GM18873 (cell line): ENCODE results near the gene PREB.
"Not testable (repeated sequence)": the region's sequence is repeated elsewhere in the genome, so short reads cannot be mapped to it uniquely, and the experiment has no call there.

Source experiments
- ATAC-seq: cut with Tn5 transposase; IDR thresholded peaks from one replicate; pipeline ENCODE4 v1.9.1; 2021; ENCODE audit warnings: mild to moderate bottlenecking, moderate library complexity, moderate number of reproducible peaks; ENCODE audit not compliant: unreplicated experiment, low FRiP score

Gene PREB

DNA sequence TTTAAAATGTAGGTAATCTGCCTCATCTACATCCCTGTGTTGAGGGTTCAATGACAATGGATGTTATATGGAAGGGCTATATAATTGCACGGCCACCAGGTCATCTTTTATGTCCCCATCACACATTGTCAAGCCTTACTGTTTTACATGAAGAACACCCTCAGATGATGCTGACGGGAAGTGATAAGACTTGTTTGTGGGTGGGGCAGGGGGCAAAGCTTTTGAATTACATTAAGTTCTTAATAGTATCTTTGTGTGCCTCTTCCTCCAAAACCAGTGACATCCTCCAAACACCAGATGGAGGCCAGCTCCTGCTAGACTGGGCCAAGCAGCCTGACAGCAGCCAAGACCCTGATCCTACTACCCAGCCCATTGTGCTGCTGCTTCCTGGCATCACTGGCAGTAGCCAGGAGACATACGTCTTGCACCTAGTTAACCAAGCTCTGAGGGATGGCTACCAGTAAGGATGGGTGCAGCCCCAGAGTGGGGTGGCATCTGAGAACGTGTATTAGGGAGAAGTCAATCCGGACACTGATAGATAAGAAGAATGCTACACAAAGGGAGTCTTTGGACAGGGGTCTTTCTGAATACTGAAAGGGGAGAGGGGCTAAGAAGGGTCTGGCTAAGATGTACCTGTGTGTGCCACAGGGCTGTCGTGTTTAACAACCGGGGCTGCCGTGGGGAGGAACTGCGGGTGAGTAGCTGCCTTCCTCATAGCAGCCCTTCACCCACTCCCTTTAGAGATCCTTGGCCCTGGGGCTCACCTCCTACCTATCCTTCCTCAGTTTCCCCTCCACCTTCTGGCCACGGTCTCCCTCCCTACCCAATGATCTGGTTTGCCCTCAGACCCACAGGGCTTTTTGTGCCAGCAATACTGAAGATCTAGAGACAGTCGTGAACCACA is 5.5 kb downstream of the PREB start:
- ATAC-seq = no peak

DNA sequence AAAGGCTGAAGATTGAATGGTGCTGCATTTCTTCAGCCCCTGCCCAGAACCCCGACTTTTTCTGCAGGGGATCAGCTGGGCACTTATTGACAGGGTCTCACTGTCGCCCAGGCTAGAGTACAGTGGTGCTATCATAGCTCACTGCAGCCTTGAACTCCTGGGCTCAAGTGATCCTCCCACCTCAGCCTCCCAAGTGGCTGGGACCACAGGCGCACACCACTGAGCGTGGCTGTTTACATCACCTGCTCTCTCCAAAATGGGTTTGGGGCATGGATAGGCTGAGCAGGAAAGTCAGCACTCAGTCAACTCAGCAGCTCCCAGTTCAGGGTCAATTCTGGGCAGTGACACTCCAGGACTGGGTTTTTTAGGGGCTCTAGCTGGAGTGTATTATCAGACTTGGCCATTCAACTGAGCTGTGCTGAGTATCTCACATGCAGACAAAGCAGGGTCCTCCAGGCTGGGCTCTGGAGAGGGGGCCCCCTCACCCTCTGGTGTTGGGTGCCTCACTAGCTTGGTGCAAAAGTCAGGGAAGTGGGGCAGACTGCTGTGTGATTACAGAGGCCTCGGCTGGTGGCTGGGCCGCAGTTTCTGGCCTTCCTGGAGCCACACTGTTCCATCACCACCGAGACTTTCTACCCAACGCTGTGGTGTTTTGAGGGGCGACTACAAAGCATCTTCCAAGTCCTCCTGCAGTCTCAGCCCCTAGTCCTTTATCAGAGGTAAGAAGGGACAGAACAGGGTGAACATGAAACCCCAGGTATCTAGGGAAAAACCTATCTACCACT is 6.4 kb downstream of the PREB start:
- no peak for ATAC-seq

GRCh38 chr2:27126252-27126710 is 8.2 kb downstream of the PREB start:
- no peak for ATAC-seq

- ATAC-seq = no peak
Measured at GRCh38 chr2:27125104-27125503, 9.3 kb downstream of the PREB start.

DNA sequence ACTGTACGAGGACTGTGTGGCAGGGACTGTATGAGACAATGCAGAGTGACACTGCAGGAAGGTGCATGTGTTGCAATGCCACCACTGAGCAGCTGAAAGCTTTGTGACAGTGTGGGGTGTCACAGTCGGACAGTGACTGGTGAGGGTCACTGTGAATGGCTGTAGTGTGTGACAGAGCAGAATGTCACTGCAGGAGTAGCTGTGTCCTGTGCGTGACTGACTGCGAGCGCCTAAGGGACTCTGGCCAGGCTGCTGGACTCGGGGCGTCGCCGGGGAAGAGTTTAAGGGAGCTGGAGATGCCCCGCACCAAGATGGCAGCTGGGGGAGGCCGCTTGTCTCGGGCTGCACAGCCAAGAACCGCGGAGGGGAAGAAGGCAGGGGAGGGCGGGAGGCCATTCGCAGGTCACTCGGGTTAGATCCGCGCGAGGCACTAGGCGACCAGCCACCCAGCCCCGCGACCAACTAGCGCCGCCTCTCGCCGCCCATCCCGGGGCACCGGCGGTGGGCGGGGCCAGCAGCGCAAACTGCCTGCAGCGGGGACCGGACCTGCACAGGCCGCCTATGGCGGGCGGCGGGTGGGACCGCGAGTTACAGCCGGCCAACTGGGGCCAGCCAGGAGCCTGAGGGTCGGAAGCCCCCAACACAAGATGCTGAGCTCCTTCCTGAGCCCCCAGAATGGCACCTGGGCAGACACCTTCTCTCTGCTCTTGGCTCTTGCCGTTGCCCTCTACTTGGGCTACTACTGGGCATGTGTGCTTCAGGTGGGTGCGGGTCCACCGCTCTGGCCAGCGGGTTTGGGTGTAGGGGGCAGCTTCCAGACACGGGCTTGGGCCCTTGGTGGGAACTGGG is 10.9 kb downstream of the PREB start, which contains the start of gene ABHD1:
ABHD1 (plus strand) TSS at position 514 of the 849 bp plus-strand sequence; CDS start at position 648, 134 bp downstream.
- ATAC-seq = no peak

- no peak for ATAC-seq
Measured at GRCh38 chr2:27122791-27123190, 11.6 kb downstream of the PREB start.

DNA sequence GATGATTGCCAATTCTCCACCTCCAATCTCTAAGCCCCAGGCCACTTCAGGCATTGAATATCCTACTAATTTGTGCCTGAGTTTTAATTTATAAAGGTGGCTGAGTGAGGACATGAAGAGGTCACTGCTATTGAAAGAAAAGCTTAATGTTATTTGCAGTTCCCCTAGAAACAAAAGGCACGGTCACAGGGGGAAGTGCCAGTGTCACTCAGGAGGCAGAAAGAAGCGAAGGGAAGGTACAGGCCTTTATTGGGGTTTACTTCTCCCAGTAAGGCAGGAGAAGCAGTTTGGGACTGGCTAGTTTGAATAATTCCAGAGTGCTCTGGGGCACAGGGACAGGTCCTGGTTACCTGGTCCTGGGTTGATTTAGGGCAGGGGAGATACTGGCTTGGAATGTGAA is 12.5 kb downstream of the PREB start:
- ATAC-seq = no peak

GRCh38 chr2:27119330-27119670 is 15.1 kb downstream of the PREB start:
- ATAC-seq = not testable (repeated sequence)

DNA sequence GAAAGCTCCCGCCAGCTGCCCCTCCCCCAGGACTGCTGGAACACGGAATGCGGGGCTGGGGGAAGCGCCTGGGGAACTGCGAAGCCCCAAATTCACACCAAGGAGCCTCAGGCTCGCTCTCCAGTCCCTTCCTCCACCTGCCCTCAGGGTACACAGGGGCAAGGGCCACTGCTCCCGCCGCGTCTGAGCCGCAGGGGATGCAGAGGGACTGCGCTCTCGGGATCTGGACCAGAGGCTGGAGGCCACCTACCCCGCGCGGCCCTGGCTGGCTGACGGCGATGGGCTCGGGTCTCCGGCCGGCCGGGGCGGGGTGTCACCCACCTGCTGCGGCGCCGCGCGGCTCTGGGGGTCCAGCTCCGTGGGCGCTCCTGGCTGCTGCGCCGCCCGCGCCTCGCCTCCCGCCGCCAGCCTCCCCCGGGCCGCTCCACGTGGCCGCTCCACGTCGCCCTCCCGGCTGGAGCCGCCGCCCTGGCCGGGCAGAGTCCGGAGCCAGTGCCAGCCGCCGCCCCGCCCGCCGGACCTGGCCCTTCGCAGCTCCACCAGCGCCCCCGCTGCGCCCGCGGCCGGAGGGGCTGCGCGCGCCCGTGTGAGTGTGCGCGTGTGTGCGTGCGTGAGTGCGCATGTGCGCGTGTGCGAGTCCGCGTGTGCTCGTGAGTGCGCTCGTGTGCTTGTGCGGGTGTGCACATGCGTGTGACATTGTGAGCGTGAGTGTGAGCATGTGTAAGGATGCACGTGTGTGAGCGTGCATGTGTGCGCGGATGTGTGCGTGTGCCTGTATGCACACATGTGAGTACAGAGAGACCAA is 15.7 kb downstream of the PREB start, which contains the start of gene CGREF1:
CGREF1 (minus strand) TSS at position 604 of the 805 bp plus-strand sequence. CDS start 14,762 bp downstream, outside the sequence.
- ATAC-seq = no peak

GRCh38 chr2:27117995-27118524 is 16.4 kb downstream of the PREB start:
- no peak for ATAC-seq

- ATAC-seq = no peak
Measured at GRCh38 chr2:27115519-27115918, 18.9 kb downstream of the PREB start.

DNA sequence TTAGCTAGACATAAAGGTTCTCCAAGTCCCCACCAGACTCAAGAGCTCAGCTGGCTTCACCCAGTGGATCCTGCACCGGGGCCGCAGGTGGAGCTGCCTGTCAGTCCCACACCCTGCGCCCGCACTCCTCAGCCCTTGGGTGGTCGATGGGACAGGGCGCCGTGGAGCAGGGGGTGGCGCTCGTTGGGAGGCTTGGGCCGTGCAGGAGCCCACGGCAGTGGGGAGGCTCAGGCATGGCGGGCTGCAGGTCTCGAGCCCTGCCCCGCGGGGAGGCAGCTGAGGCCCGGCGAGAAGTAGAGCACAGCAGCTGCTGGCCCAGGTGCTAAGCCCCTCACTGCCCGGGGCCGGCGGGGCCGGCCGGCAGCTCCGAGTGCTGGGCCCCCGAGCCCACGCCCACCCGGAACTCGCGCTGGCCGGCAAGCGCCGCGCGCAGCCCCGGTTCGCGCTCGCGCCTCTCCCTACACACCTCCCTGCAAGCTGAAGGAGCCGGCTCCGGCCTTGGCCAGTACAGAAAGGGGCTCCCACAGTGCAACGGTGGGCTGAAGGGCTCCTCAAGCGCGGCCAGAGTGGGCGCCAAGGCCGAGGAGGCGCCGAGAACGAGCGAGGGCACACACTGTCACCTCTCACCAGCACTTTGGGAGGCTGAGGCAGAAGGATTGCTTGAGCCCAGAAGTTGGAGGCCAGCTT is 22.9 kb downstream of the PREB start:
- not testable (repeated sequence) for ATAC-seq

DNA sequence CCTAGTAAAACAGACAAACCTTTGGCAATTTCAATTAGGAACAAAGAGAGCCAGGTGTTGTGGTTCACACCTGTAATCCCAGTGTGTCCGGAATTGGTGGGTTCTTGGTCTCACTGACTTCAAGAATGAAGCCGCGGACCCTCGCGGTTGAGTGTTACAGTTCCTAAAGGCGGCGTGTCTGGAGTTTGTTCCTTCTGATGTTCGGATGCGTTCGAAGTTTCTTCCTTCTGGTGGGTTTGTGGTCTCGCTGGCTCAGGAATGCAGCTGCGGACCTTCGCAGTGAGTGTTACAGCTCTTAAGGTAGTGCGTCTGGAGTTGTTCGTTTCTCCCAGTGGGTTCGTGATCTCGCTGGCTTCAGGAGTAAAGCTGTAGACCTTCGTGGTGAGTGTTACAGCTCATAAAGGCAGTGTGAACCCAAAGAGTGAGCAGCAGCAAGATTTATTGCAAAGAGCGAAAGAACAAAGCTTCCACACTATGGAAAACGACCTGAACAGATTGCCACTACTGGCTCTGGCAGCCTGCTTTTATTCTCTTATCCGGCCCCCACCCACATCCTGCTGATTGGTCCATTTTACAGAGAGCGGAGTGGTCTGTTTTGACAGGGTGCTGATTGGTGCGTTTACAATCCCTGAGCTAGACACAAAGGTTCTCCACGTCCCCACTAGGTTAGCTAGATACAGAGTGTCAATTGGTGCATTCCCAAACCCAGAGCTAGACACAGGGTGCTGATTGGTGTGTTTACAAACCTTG is 23.7 kb downstream of the PREB start:
- not testable (repeated sequence) for ATAC-seq

DNA sequence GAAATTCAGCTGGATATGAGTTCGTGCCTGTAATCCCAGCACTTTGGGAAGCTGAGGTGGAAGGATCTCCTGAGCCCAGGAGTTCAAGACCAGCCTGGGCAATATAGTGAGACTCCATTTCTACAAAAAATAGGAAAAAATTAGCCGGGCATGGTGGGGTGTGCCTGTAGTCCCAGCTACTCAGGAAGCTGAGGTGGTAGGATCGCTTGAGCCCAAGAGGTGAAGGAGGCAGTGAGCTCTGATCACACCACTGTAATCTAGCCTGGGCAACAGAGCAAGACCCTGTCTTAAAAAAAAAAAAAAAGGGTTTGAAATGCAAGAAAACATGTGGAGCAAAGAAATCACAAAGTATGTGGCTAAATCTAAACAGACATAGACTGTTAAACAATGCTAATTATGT is 25.4 kb downstream of the PREB start:
- ATAC-seq = no peak

GRCh38 chr2:27108221-27108620 is 26.2 kb downstream of the PREB start:
- no peak for ATAC-seq

GRCh38 chr2:27105981-27106380 is 28.5 kb downstream of the PREB start:
- no peak for ATAC-seq

DNA sequence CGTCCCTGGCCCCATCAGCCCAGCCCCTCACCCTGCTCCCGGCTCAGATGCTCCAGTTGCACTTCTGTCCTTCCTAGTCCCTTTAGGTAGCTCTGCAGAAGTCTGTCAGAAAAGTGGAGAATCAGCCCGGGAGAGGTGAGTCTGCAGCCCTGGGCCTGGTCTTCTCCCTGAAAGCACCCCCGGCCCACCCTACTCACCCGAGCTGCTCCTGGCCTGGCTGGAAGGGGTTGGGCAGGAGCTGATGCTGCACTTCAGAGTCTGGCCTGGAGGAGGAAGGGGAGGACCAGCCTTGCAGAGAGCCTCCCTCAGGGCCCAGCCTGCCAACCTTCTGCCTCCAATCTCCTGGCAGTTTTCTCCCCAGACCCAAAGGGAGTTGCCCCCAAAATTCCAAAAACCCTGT is 32.1 kb downstream of the PREB start:
- no peak for ATAC-seq

DNA sequence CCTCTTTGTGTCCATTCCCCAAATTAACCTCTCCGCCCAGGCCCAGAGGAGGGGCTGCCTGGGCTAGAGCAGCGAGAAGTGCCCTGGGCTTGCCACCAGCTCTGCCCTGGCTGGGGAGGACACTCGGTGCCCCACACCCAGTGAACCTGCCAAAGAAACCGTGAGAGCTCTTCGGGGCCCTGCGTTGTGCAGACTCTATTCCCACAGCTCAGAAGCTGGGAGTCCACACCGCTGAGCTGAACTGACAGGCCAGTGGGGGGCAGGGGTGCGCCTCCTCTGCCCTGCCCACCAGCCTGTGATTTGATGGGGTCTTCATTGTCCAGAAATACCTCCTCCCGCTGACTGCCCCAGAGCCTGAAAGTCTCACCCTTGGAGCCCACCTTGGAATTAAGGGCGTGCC is 34.4 kb downstream of the PREB start:
- no peak for ATAC-seq
